Right hindlimb (tissue), 1 donor: ENCODE data around the gene TSPAN18.

Experiments used
- DNase-seq: peaks from one replicate; pipeline ENCODE4 v3.0.0-alpha.2; 2018

The TSPAN18 gene

GRCh38 chr11:44930588-44931302 lies 204.0 kb downstream of the TSPAN18 start:
- no peak for DNase-seq

- no peak for DNase-seq
These were observed 204.7 kb downstream of the TSPAN18 start for GRCh38 chr11:44931466-44931865.

GRCh38 chr11:44934110-44934509 lies 207.3 kb downstream of the TSPAN18 start:
- DNase-seq = no peak

- DNase-seq = no peak
These were observed 208.0 kb downstream of the TSPAN18 start for GRCh38 chr11:44934735-44935250.

GRCh38 chr11:44936525-44936924 lies 209.8 kb downstream of the TSPAN18 start:
- peak; percentile 89 for DNase-seq

GRCh38 chr11:44936951-44937543 lies 210.3 kb downstream of the TSPAN18 start:
- no peak for DNase-seq

- no peak for DNase-seq
These were observed 211.4 kb downstream of the TSPAN18 start for GRCh38 chr11:44938066-44938691.

- DNase-seq = peak; percentile 70
These were observed 213.1 kb downstream of the TSPAN18 start for GRCh38 chr11:44939673-44940395.

- DNase-seq = no peak
These were observed 213.6 kb downstream of the TSPAN18 start for GRCh38 chr11:44940404-44940803.

- no peak for DNase-seq
These were observed 214.1 kb downstream of the TSPAN18 start for GRCh38 chr11:44940835-44941234.

GRCh38 chr11:44941259-44942021 lies 214.7 kb downstream of the TSPAN18 start:
- no peak for DNase-seq

GRCh38 chr11:44942029-44942955 lies 215.5 kb downstream of the TSPAN18 start:
- DNase-seq = no peak

GRCh38 chr11:44943118-44943517 lies 216.4 kb downstream of the TSPAN18 start:
- no peak for DNase-seq

GRCh38 chr11:44943696-44944095 lies 216.9 kb downstream of the TSPAN18 start:
- no peak for DNase-seq

GRCh38 chr11:44944181-44944852 lies 217.6 kb downstream of the TSPAN18 start:
- no peak for DNase-seq

GRCh38 chr11:44944853-44945235 lies 218.1 kb downstream of the TSPAN18 start:
- no peak for DNase-seq

GRCh38 chr11:44945666-44946065 lies 218.9 kb downstream of the TSPAN18 start:
- DNase-seq = peak; percentile 64

GRCh38 chr11:44946263-44946662 lies 219.5 kb downstream of the TSPAN18 start:
- peak; percentile 82 for DNase-seq

- DNase-seq = no peak
These were observed 220.4 kb downstream of the TSPAN18 start for GRCh38 chr11:44947114-44947513.

GRCh38 chr11:44948155-44948554 lies 221.4 kb downstream of the TSPAN18 start:
- DNase-seq = no peak
